Stomach (tissue), 4 donors: ENCODE data around the gene SSC5D.

Experiments
- POLR2A ChIP-seq, 4 donors: fragments of 450-650 bp; IDR thresholded peaks; one replicate each; pipeline ENCODE4 v1.6.1; 2016; ENCODE audit warnings: antibody characterized with exemption in 4 of 4, control low read depth in 2 of 4, mild to moderate bottlenecking in 1 of 4, moderate library complexity in 1 of 4
- POLR2AphosphoS5 ChIP-seq, 3 donors: sonication (generic); formaldehyde crosslinking; IDR thresholded peaks; one replicate each; pipeline ENCODE4 v1.6.1; 2016; ENCODE audit warnings: antibody characterized with exemption in 3 of 3
- TF ChIP-seq, protein P1 (sequence below), 7 experiments: fragments of 450-650 bp in 4 of 7; fragments of 200-600 bp in 3 of 7; sonication (generic) in 3 of 7; IDR thresholded peaks; one replicate each; pipeline ENCODE4 v1.5.1; 2016 to 2019; ENCODE audit warnings: antibody characterized with exemption in 7 of 7, control low read depth in 2 of 7, mild to moderate bottlenecking in 1 of 7

DNA sequence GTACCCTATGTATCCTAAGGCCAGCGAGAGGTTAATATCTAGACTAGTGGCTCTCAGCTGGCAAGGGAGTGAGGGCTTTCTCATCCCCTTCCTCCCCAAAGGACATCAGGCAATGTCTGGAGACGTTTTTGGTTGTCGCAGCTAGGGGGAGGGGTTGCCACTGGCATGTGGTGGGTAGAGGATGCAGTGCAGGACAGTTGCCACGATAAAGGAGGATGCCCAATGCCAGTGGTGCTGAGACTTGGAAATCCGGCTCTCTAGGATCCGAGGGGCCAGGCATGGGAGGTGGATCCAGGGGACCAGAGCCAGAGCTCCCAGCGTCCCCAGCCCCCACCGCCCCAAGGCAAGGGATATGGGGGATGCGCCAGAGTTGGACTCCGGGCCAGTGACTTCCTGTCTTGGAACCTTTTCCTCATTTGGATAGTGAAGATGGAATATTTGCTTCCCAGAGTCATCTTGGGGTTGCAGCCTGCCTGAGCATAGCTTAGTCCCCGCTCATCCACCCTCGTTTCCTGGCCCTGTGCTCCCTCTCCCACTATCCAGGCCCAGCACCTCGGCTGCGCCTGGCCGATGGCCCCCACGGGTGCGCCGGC is 4.9 kb downstream of the SSC5D start:
- TF ChIP-seq POLR2AphosphoS5 (IDR thresholded peaks at IDR 0.05) (no peak), POLR2A (IDR thresholded peaks at IDR 0.05) (no peak)
- TF ChIP-seq, protein P1, sequence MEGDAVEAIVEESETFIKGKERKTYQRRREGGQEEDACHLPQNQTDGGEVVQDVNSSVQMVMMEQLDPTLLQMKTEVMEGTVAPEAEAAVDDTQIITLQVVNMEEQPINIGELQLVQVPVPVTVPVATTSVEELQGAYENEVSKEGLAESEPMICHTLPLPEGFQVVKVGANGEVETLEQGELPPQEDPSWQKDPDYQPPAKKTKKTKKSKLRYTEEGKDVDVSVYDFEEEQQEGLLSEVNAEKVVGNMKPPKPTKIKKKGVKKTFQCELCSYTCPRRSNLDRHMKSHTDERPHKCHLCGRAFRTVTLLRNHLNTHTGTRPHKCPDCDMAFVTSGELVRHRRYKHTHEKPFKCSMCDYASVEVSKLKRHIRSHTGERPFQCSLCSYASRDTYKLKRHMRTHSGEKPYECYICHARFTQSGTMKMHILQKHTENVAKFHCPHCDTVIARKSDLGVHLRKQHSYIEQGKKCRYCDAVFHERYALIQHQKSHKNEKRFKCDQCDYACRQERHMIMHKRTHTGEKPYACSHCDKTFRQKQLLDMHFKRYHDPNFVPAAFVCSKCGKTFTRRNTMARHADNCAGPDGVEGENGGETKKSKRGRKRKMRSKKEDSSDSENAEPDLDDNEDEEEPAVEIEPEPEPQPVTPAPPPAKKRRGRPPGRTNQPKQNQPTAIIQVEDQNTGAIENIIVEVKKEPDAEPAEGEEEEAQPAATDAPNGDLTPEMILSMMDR (IDR thresholded peaks at IDR 0.05): no peak
